Measurements from ENCODE around the gene HEATR5A. TPM values are rescaled to one million over a fixed set of nuclear protein-coding genes. Genes with fewer than 3 reads are reported as not detected.

Gene HEATR5A
- total RNA-seq, 1 donor from 2014 or later = 15.8 TPM

DNA sequence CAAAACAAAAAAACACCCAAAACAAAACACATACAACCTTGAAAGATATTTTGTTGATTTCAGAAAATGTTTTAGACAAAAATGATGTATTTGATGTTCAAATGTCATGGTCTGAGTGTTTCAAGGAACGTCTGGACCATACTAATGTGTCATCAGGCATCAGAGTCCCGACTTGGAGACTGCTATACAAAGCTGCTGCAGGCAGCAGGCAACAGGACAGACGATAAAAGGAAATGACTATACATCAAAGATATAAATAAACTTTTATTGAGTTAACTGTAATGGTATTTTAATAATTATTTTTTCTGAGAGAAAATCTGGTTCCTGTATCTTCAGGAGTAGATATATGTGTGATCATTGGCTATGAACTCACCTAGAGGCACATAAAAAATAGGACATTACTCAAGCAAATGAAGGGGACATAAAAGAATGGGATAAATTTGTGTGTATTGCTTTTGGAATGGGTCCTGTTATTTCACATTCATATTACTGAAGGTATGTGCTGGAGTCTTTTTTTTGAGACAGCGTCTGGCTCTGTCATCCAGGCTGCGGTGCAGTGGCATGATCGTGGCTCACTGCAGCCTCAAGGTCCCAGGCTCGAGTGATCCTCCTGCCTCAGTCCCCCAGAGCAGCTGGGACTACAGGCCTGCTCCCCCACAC is 125.5 kb downstream of the HEATR5A start:
- Histone ChIP-seq H3K4me3 (ENCODE audit: low read depth, low read length) (no peak overlapping the region), H3K36me3 (ENCODE audit: control insufficient read depth, insufficient read depth, low read length) (no peaks in the 10 kb centered on the region), H3K27me3 (ENCODE audit: control insufficient read depth, insufficient read depth, low read length) (no peaks in the 10 kb centered on the region)
- DNase-seq (ENCODE audit: low read depth) (no peak), FAIRE-seq (no peak)
- TF ChIP-seq, protein P1, sequence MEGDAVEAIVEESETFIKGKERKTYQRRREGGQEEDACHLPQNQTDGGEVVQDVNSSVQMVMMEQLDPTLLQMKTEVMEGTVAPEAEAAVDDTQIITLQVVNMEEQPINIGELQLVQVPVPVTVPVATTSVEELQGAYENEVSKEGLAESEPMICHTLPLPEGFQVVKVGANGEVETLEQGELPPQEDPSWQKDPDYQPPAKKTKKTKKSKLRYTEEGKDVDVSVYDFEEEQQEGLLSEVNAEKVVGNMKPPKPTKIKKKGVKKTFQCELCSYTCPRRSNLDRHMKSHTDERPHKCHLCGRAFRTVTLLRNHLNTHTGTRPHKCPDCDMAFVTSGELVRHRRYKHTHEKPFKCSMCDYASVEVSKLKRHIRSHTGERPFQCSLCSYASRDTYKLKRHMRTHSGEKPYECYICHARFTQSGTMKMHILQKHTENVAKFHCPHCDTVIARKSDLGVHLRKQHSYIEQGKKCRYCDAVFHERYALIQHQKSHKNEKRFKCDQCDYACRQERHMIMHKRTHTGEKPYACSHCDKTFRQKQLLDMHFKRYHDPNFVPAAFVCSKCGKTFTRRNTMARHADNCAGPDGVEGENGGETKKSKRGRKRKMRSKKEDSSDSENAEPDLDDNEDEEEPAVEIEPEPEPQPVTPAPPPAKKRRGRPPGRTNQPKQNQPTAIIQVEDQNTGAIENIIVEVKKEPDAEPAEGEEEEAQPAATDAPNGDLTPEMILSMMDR (IDR thresholded peaks at IDR 0.05; ENCODE audit: insufficient read depth, low read length, severe bottlenecking) = no peak

DNA sequence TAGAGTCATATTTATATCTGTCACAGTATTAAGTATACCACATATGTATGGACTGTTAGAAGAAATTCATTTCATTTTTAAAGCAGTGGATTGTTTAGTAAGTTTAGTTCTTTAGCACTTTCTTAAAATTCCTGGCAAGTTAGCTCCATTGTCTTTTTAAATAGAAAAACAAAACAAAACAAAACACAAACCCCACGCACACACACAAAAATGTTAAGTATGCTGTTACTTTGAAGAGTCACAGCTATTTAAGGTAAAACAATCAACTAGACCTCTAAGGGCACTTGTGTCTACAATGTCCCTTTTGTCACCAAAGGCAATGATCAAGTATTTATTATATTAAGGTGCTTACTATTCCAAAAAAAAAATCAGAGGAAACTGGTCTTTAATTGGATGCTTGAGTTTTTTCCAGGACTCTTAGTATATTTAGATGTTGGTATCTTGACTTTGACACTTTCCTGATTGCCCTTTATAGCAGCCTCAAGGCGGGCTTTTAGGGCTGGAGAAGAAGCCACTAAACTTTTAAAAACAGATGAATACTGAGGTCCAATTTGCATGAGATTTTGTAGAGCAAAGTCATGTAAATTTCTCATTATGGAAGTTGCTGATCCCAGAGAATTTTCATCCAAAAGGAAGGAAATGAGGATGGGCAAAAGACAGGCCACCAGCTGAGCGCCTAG is 127.3 kb downstream of the HEATR5A start:
- no peak for FAIRE-seq

DNA sequence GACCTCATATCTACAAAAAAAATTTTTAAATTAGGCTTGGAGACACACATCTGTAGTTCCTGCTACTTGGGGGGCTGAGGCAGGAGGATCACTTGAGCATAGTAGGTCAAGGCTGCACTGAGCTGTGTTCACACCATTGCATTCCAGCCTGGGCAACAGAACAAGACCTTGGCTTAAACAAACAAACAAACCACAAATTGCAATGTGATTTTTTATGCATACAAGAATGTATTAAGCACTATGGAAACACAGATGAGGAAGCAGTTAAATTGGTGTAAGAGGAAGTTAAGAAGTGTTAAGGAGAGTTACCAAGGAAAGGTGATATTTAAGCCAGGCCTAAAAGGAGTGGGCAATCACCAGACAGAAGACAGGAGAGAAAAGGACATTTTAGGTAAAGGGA is 129.1 kb downstream of the HEATR5A start:
- FAIRE-seq (no peak), DNase-seq (ENCODE audit: low read depth) (no peak)
- no peaks in the 10 kb centered on the region for H3K36me3 ChIP-seq (ENCODE audit: control insufficient read depth, insufficient read depth, low read length)
- TF ChIP-seq, protein P1 (IDR thresholded peaks at IDR 0.05; ENCODE audit: insufficient read depth, low read length, severe bottlenecking) = no peak
- H3K27me3 ChIP-seq (ENCODE audit: control insufficient read depth, insufficient read depth, low read length) = no peaks in the 10 kb centered on the region
- H3K4me3 ChIP-seq (ENCODE audit: low read depth, low read length) = no peak overlapping the region

More for the DNA sequence above, 127.3 kb downstream of the HEATR5A start:
- H3K36me3 ChIP-seq (ENCODE audit: control insufficient read depth, insufficient read depth, low read length) = no peaks in the 10 kb centered on the region
- no peak for DNase-seq (ENCODE audit: low read depth)
- no peak overlapping the region for H3K4me3 ChIP-seq (ENCODE audit: low read depth, low read length)
- TF ChIP-seq, protein P1 (IDR thresholded peaks at IDR 0.05; ENCODE audit: insufficient read depth, low read length, severe bottlenecking) = no peak
- no peaks in the 10 kb centered on the region for H3K27me3 ChIP-seq (ENCODE audit: control insufficient read depth, insufficient read depth, low read length)

DNA sequence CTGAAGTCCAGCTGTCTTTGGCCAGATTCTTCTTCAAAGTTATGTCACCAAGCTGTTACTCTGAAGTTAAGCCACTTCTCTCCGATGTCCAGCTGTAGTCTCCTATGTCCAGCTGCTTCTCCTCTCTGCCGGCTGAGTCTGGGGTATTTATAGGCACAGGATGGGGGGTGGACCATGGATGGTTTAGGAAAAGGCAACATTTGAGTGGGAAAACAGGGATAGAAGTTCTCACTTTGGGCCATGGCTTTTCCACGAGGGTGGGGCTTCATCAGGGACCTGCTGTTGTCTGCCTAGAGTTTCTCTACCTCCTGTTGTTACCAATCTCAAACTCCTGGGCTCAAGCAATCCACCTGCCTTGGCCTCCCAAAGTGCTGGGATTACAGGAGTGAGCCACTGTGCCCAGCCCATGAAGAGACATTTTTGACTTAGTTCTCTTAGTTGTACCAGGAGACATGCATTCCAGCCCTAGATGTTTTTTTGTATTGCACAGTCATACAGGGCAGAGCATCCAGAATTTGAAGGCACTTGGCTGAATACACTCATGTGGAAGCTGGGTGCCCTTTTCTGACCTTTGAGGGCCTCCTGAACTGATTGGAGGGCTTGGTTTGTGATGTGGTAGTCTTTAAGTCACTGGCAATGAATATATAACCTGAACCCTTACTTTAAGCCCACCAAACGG is 132.9 kb downstream of the HEATR5A start:
- no peak for FAIRE-seq
- TF ChIP-seq, protein P1 (IDR thresholded peaks at IDR 0.05; ENCODE audit: insufficient read depth, low read length, severe bottlenecking) = no peak
- Histone ChIP-seq H3K36me3 (ENCODE audit: control insufficient read depth, insufficient read depth, low read length) (no peaks in the 10 kb centered on the region), H3K27me3 (ENCODE audit: control insufficient read depth, insufficient read depth, low read length) (no peaks in the 10 kb centered on the region), H3K4me3 (ENCODE audit: low read depth, low read length) (no peak overlapping the region)
- no peak for DNase-seq (ENCODE audit: low read depth)

DNA sequence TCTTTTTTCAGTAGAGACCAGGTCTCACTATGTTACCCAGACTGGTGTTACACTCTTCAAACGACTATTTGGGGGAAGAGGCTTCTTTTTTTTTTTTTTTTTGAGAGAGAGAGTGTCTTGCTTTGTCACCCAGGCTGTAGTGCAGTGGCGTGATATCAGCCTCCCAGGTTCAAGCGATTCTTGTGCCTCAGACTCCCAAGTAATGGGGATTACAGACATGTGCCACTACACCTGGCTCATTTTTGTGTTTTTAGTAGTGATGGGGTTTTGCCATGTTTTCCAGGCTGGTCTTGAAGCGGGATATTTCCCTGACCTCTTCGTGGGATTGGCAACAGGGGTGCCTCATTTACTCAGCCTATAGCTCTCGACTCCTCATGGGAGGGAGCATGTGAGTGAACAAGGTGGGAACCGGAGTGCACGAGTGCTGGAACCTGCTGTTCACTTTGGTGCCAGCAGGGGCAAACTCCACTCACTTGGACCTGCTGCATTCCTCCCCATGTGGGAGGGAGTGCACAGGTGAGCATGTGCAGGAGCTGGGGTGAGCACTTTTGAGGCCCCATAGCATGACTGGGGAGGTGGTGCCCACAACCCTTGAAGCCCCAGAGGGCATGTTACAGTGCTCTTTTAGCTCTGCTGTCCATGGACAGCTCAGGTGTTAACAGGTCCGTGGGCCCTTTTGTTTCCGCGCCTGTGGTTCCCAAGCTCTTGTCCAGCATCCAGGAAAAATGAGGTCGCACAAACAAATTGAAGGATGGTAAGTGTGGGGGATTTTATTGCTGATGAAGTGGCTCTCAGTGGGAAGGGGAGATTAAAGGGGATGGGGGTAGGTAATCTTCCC is 133.7 kb downstream of the HEATR5A start:
- no peaks in the 10 kb centered on the region for H3K36me3 ChIP-seq (ENCODE audit: control insufficient read depth, insufficient read depth, low read length)
- no peaks in the 10 kb centered on the region for H3K27me3 ChIP-seq (ENCODE audit: control insufficient read depth, insufficient read depth, low read length)
- H3K4me3 ChIP-seq (ENCODE audit: low read depth, low read length) = no peak overlapping the region
- no peak for DNase-seq (ENCODE audit: low read depth)
- FAIRE-seq = no peak
- TF ChIP-seq, protein P1 (IDR thresholded peaks at IDR 0.05; ENCODE audit: insufficient read depth, low read length, severe bottlenecking) = peak; percentile 38

All from bronchial epithelial cell (primary cell).